B cell (primary cell): ENCODE results near the gene KANSL1L. TPM values are rescaled to one million over a fixed set of nuclear protein-coding genes. Genes with fewer than 3 reads are reported as not detected.

ENCODE experiments used
- ATAC-seq: fragments of 200-7000 bp; cut with Tn5 transposase; one replicate; pipeline ENCODE4 v1.10.0; 2021; ENCODE audit warnings: low read depth, mild to moderate bottlenecking, moderate number of reproducible peaks, moderate library complexity
- CTCF ChIA-PET: fragments of 350-600 bp; sonication (Branson Sonifier 250); formaldehyde crosslinking; loops from one replicate; lab custom pipeline; 2021; ENCODE audit warnings: antibody characterized with exemption, inconsistent platforms; lab: Charles Lee
- POLR2A ChIA-PET: fragments of 350-600 bp; sonication (Branson Sonifier 250); formaldehyde crosslinking; loops from one replicate; lab custom pipeline; 2021; ENCODE audit warnings: antibody characterized with exemption; lab: Charles Lee
- DNase-seq: peaks from one replicate; pipeline ENCODE4 v3.0.0; 2013
- H2AFZ ChIP-seq: 2 replicates; pipeline ENCODE4 v1.6.1; 2012; ENCODE audit warnings: mild to moderate bottlenecking, low read depth, low read length; ENCODE audit not compliant: insufficient read depth, poor library complexity, severe bottlenecking
- H3K27ac ChIP-seq, 2 donors: 1 replicate in 1 of 2; 2 replicates in 1 of 2; pipeline ENCODE4 v1.5.1; 2012 to 2013; ENCODE audit warnings: low read length in 2 of 2, mild to moderate bottlenecking in 2 of 2, moderate library complexity in 1 of 2
- H3K27me3 ChIP-seq, 4 experiments: fragments of 200-600 bp in 1 of 4; sonication (generic) in 1 of 4; replicated peaks in 1 of 4; 1 replicate in 2 of 4; 2 replicates in 2 of 4; pipeline versions ENCODE4 v1.6.1 to v1.7.0; 2013 to 2016; ENCODE audit warnings: low read length in 3 of 4, mild to moderate bottlenecking in 2 of 4, mixed read lengths in 1 of 4, moderate library complexity in 1 of 4; ENCODE audit not compliant: insufficient read depth in 4 of 4, control insufficient read depth in 3 of 4; ENCODE audit errors: control extremely low read depth in 1 of 4
- H3K36me3 ChIP-seq, 2 experiments: replicated peaks in 1 of 2; 1 replicate in 1 of 2; 2 replicates in 1 of 2; pipeline versions ENCODE4 v1.6.1 to v1.7.1; 2013; ENCODE audit warnings: low read length in 1 of 2; ENCODE audit not compliant: insufficient read depth in 2 of 2, control insufficient read depth in 1 of 2; ENCODE audit errors: control extremely low read depth in 1 of 2, extremely low read depth in 1 of 2
- H3K4me1 ChIP-seq, 2 donors: fragments of 200-600 bp in 1 of 2; sonication (generic) in 1 of 2; 1 replicate in 1 of 2; 2 replicates in 1 of 2; pipeline versions ENCODE4 v1.5.1 to v1.6.1; 2013 to 2017; ENCODE audit warnings: low read length in 2 of 2; ENCODE audit not compliant: control insufficient read depth in 2 of 2, insufficient read depth in 2 of 2
- H3K4me2 ChIP-seq: replicated peaks from 2 replicates; pipeline ENCODE3; 2012; ENCODE audit warnings: mild to moderate bottlenecking, low read depth, low read length; ENCODE audit not compliant: poor library complexity, severe bottlenecking
- H3K4me3 ChIP-seq, 5 experiments: fragments of 200-600 bp in 1 of 5; sonication (generic) in 1 of 5; 1 replicate in 3 of 5; 2 replicates in 2 of 5; pipeline versions ENCODE4 v1.5.1 to v1.7.0; 2011 to 2016; ENCODE audit warnings: low read length in 4 of 5, mild to moderate bottlenecking in 4 of 5, low read depth in 2 of 5, control low read depth in 1 of 5, moderate library complexity in 1 of 5; ENCODE audit not compliant: insufficient read depth in 1 of 5; ENCODE audit errors: control extremely low read depth in 1 of 5, extremely low read depth in 1 of 5
- H3K79me2 ChIP-seq: fragments of 200-600 bp; sonication (generic); one replicate; pipeline ENCODE4 v1.6.0; 2016; ENCODE audit warnings: low read length; ENCODE audit not compliant: control insufficient read depth, insufficient read depth
- H3K9ac ChIP-seq: fragments of 200-600 bp; sonication (generic); 2 replicates; pipeline ENCODE4 v1.6.1; 2017; ENCODE audit warnings: mild to moderate bottlenecking, low read length, moderate library complexity
- H3K9me3 ChIP-seq, 3 donors: one replicate each; pipeline versions ENCODE4 v1.6.1 to v1.7.1; 2013; ENCODE audit warnings: low read length in 2 of 3; ENCODE audit not compliant: control insufficient read depth in 2 of 3, insufficient read depth in 1 of 3; ENCODE audit errors: control extremely low read depth in 1 of 3
- H4K20me1 ChIP-seq: 2 replicates; pipeline ENCODE4 v1.6.0; 2012; ENCODE audit warnings: mild to moderate bottlenecking, low read length; ENCODE audit not compliant: insufficient read depth, control insufficient read depth, poor library complexity, severe bottlenecking
- H3K27ac Mint-ChIP-seq: one replicate; pipeline ENCODE4 v1.8.0; 2021; ENCODE audit warnings: mixed read lengths
- H3K27me3 Mint-ChIP-seq: one replicate; pipeline ENCODE4 v1.8.0; 2021; ENCODE audit warnings: mixed read lengths
- H3K4me1 Mint-ChIP-seq: one replicate; pipeline ENCODE4 v1.8.0; 2021; ENCODE audit warnings: mixed read lengths
- H3K4me3 Mint-ChIP-seq: one replicate; pipeline ENCODE4 v1.8.0; 2021; ENCODE audit warnings: mixed read lengths
- H3K9me3 Mint-ChIP-seq: one replicate; pipeline ENCODE4 v1.8.0; 2022; ENCODE audit warnings: mixed read lengths; ENCODE audit not compliant: insufficient read depth
- CTCF ChIP-seq: fragments of 200-600 bp; IDR thresholded peaks from one replicate; pipeline ENCODE4 v1.8.0; 2022; ENCODE audit warnings: antibody characterized with exemption, mild to moderate bottlenecking
- EZH2 ChIP-seq: IDR thresholded peaks from 2 replicates; pipeline ENCODE4 v1.6.1; 2012; ENCODE audit warnings: borderline replicate concordance, low read depth, mild to moderate bottlenecking, moderate library complexity, low read length; ENCODE audit not compliant: insufficient read depth, poor library complexity, severe bottlenecking
- WGBS: methylation state at CpG from one replicate; pipeline ENCODE4 v1.1.5; 2013; ENCODE audit warnings: missing lambda C conversion rate; ENCODE audit not compliant: insufficient coverage; 5-methylcytosine and 5-hydroxymethylcytosine counted together
- intact Hi-C: fragments of 100-400 bp; cut with micrococcal nuclease; formaldehyde crosslinking; loops from one replicate; pipeline ENCODE4 v1.10.0; 2022
- polyA plus RNA-seq: library from polyadenylated mRNA; depleted of rRNA; stranded (reverse); fragments of >200 nt; gene quantifications from 2 replicates; pipeline ENCODE4 v1.2.3, GENCODE V29; 2012
- total RNA-seq, 2 donors: library from RNA; stranded (reverse); fragments of 120-200 nt in 1 of 2; gene quantifications; 1 replicate in 1 of 2; 2 replicates in 1 of 2; pipeline versions ENCODE4 v1.2.3 to v1.2.4, GENCODE V29; 2013 to 2022

KANSL1L gene
- total and polyA plus RNA-seq, 2 donors (not counting 1 experiment from before 2014, with no cell fraction given), result 7.3 to 21.1 TPM

- no peak overlapping the region for H3K9ac ChIP-seq
- no peak overlapping the region for H3K27ac ChIP-seq
- 83% methylated on average over 1 of the region's 1 CpG for WGBS
- POLR2A ChIA-PET, result no interaction called here
- TF ChIP-seq EZH2, result no peak
- no peak for TF ChIP-seq CTCF
- no peak overlapping the region for H2AFZ ChIP-seq
- H3K4me2 ChIP-seq, result no peak overlapping the region
- CTCF ChIA-PET, result no interaction called here
- DNase-seq (no peak), ATAC-seq (no peak)
- no peak overlapping the region for H3K4me3 ChIP-seq
- Mint-ChIP-seq H3K4me1 (no peaks in the 10 kb centered on the region), H3K27me3 (no peaks in the 10 kb centered on the region), H3K27ac (no peak overlapping the region), H3K9me3 (peaks cover 4% of the 10 kb centered on the region), H3K4me3 (no peak overlapping the region)
- intact Hi-C loops, result no loop called here
- H4K20me1 ChIP-seq, result no peaks in the 10 kb centered on the region
- no peaks in the 10 kb centered on the region for H3K36me3 ChIP-seq
- H3K9me3 ChIP-seq, result peaks cover 4 to 10% (median 6%) of the 10 kb centered on the region in 3 donors
- H3K27me3 ChIP-seq, result no peaks in the 10 kb centered on the region
- no peaks in the 10 kb centered on the region for H3K79me2 ChIP-seq
- no peaks in the 10 kb centered on the region for H3K4me1 ChIP-seq
These were observed 121.4 kb downstream of the KANSL1L start for GRCh38 chr2:210049831-210050230.

- no peaks in the 10 kb centered on the region for H4K20me1 ChIP-seq
- H3K9ac ChIP-seq, result no peak overlapping the region
- Mint-ChIP-seq H3K27ac (no peak overlapping the region), H3K4me3 (no peak overlapping the region), H3K9me3 (no peaks in the 10 kb centered on the region), H3K4me1 (no peaks in the 10 kb centered on the region), H3K27me3 (no peaks in the 10 kb centered on the region)
- H3K4me2 ChIP-seq, result no peak overlapping the region
- ChIA-PET CTCF (no interaction called here), POLR2A (no interaction called here)
- TF ChIP-seq EZH2 (no peak), CTCF (no peak)
- H3K4me3 ChIP-seq, result no peak overlapping the region
- DNase-seq (no peak), ATAC-seq (no peak)
- no peaks in the 10 kb centered on the region for H3K79me2 ChIP-seq
- intact Hi-C loops, result no loop called here
- no peaks in the 10 kb centered on the region for H3K4me1 ChIP-seq
- no peak overlapping the region for H2AFZ ChIP-seq
- no peak overlapping the region for H3K27ac ChIP-seq
- 71% methylated on average over 1 of the region's 2 CpGs for WGBS
- H3K27me3 ChIP-seq, result no peaks in the 10 kb centered on the region
- H3K9me3 ChIP-seq, result peaks cover 0 to 6% (median 5%) of the 10 kb centered on the region in 3 donors
- H3K36me3 ChIP-seq, result peaks cover 0 to 2% of the 10 kb centered on the region in 2 experiments
These were observed 124.2 kb downstream of the KANSL1L start for GRCh38 chr2:210046851-210047500.
